SIG-M5 (cell line): ENCODE data around the gene BTF3.

Source experiments
- DNase-seq: peaks from one replicate; lab custom pipeline; 2025; lab: John Stamatoyannopoulos, UW

BTF3 gene

DNA sequence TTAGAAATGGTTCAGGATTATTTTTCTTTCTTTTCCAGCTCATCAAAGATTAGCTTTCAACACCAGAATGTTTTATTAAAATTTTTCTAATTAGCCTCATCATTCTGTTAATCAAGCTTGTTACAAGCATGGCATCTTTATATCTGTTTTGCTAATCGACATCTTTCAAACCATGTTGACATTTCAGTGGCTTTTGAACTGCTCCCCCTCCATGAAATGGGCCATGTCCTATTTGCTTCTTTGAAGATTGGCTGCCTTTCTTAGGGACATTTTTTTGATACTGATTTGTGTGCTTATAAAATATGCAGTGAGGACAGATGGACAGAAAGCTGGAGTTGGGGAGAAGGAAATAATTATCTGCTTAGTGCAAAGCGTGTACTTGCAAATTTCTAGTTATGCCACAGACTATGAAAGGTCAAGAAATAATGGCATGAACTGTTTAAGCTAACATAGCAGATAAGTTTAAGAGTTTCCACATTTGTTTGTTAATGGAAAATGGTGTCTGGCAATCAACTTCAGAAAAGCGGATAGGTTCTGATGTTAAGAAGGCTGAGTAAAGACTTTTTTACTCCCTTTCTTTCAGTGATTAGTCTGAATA lies 27.5 kb downstream of the BTF3 start:
- DNase-seq = no peak

GRCh38 chr5:73528248-73528647 lies 30.0 kb downstream of the BTF3 start:
- no peak for DNase-seq

DNA sequence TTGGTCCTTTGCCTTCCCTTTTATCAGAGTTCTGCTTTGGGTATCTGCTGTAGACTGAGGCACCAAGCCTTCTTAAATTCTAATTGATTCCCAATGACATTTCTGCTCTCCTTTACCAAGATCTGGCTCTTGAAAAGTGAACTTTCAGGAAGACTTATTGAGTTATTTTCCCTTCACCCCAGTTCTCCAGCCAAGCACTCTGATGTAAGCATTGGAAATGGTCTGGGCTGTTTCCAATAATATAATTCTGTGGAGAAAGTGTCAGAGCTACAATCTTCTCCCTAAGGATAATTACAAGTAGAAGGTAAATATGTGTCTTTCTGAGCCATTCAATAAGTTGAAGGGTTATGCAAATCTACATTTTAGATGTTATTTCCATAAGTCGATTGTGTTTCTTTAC lies 30.8 kb downstream of the BTF3 start:
- no peak for DNase-seq

GRCh38 chr5:73531356-73531755 lies 33.1 kb downstream of the BTF3 start:
- DNase-seq = no peak

DNA sequence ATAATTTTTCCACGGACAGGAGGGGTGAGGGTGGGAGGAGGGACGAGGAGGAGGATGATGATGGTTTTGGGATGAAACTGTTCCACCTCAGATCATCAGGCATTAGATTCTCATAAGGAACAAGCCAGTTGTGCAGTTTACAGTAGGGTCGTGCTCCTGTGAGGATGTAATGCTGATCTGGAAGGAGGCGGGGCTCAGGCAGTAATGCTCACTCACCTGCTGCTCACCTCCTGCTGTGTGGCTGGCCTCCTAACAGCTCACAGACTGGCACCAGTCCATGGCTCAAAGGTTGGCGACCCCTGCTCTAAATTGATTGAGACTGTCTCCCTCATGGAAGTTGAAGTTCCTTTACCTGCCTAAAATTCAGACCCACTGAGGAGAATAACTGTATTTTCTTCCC lies 34.0 kb downstream of the BTF3 start:
- no peak for DNase-seq

DNA sequence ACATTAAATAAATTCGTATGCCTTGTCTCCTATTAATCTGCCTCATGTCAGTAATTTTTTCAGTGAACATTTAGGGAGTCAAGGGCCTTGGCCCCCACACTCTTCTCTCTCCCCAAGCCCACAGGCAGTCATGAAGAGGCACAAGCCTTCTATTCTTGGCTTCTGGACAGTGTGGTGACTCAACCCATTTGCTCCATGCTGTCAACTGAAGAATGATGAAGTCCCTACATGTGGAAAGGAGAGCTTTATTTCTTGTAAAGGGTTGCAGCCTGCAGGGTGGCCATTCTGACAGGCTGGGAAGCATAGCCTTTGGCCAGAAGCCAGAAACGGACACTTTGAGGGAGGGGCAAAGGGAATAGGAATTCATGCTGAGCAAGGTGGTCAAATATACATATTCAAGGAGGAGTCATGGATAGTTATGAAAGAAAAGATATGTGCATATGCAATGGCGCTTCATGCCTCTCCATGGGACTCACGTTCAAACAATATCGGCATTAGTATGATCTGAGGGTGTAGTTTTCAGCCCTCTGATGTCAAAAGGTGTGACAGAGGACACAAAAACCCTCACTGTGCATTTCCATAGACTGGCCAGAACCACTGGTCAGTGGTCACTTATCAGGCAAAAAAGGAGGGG lies 35.9 kb downstream of the BTF3 start:
- DNase-seq = no peak

GRCh38 chr5:73534971-73535370 lies 36.7 kb downstream of the BTF3 start:
- no peak for DNase-seq

DNA sequence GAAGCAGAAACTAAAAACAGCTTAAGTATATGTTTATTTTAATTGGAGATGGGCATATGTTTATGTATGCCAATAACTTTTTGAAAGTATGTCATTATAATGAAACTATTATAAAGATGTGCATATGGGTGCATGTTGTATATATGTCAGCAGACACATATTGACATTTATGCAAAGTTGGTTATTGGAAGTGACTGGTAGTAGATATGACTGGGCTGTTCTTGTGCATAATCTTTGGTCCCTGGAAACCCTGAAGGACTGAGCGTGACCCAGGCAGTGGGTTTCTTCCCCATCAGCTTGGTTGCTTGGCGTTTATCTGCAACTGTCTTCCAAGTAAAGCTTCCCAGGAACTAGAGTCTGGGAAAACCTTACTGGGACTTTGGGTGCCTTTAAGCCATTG lies 41.5 kb downstream of the BTF3 start:
- no peak for DNase-seq

DNA sequence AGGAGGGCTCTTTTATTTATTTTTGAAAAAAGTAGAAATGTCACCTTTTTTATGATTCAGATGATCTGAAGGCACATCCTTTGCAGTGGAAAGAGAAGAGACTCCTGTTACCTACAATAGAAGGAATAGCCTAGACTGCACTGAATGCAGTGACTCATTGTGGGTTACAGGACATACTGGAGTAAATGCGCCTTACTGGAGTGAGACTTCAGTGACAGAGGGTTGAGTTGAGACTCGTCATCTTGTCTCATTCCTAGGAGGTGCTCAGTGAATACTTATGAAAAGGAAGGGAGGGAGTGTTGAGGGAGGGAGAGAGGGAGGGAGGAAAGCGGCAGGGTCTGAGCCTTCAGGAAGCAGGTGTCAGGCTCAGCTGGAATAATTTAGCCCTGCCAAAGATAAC lies 42.0 kb downstream of the BTF3 start:
- DNase-seq = no peak

GRCh38 chr5:73542020-73542419 lies 43.8 kb downstream of the BTF3 start:
- no peak for DNase-seq

- no peak for DNase-seq
Measured at GRCh38 chr5:73544429-73545402, 46.5 kb downstream of the BTF3 start.

GRCh38 chr5:73545403-73545779 lies 47.1 kb downstream of the BTF3 start:
- no peak for DNase-seq

- DNase-seq = no peak
Measured at GRCh38 chr5:73550016-73550415, 51.8 kb downstream of the BTF3 start.

GRCh38 chr5:73552642-73553041 lies 54.4 kb downstream of the BTF3 start:
- no peak for DNase-seq
